Neural crest cell (in vitro differentiated cells): Measurements from ENCODE around the gene KRT72. TPM values are rescaled to one million over a fixed set of nuclear protein-coding genes. Genes with fewer than 3 reads are reported as not detected.

ENCODE experiments used
- DNase-seq: peaks from one replicate; pipeline ENCODE4 v3.0.0; 2021; ENCODE audit warnings: low read depth, mixed read lengths, low spot score
- H3K27ac Mint-ChIP-seq: one replicate; pipeline ENCODE4 v1.8.0; 2021; ENCODE audit warnings: mild to moderate bottlenecking, mixed read lengths; ENCODE audit not compliant: unreplicated experiment
- H3K27me3 Mint-ChIP-seq: 2 replicates; pipeline ENCODE4 v1.8.0; 2021; ENCODE audit warnings: low read depth, mild to moderate bottlenecking, mixed read lengths
- H3K36me3 Mint-ChIP-seq: 2 replicates; pipeline ENCODE4 v1.8.0; 2021; ENCODE audit warnings: low read depth, mild to moderate bottlenecking, mixed read lengths
- H3K4me1 Mint-ChIP-seq: 2 replicates; pipeline ENCODE4 v1.8.0; 2021; ENCODE audit warnings: mixed read lengths
- H3K4me3 Mint-ChIP-seq: one replicate; pipeline ENCODE4 v1.8.0; 2021; ENCODE audit warnings: mild to moderate bottlenecking, mixed read lengths
- H3K9me3 Mint-ChIP-seq: 2 replicates; pipeline ENCODE4 v1.8.0; 2021; ENCODE audit warnings: mixed read lengths
- CTCF ChIP-seq: fragments of 200-600 bp; sonication (generic); conservative IDR thresholded peaks from 2 replicates; pipeline ENCODE4 v1.5.0; 2021; ENCODE audit warnings: antibody characterized with exemption, mild to moderate bottlenecking
- long read RNA-seq: library from polyadenylated mRNA; unstranded; transcript quantifications from one replicate; pipeline ENCODE4 v2.0.0, GENCODE V29; 2020
- total RNA-seq: library from RNA; stranded (reverse); gene quantifications from 2 replicates; pipeline ENCODE4 v1.2.1, GENCODE V29; 2021

KRT72 gene
- not detected in 2 replicates for total RNA-seq
- long read RNA-seq, result 0 reads

- H3K9me3 Mint-ChIP-seq, result no peaks in the 10 kb centered on the region
- no peak for TF ChIP-seq CTCF
- no peak within 1 kb of the TSS for H3K27ac Mint-ChIP-seq
- H3K4me3 Mint-ChIP-seq, result no peak within 1 kb of the TSS
- H3K27me3 Mint-ChIP-seq, result peaks cover 44% of the 10 kb centered on the region
- no peaks in the 10 kb centered on the region for H3K36me3 Mint-ChIP-seq
- no peaks in the 10 kb centered on the region for H3K4me1 Mint-ChIP-seq
- no peak for DNase-seq
These were observed at the start of gene KRT72 for GRCh38 chr12:52600941-52601481. KRT72 (minus strand) TSS chr12:52601463; CDS start chr12:52601452, 11 bp downstream.

- no peak overlapping the region for H3K4me3 Mint-ChIP-seq
- H3K27ac Mint-ChIP-seq, result no peak overlapping the region
- H3K9me3 Mint-ChIP-seq, result no peaks in the 10 kb centered on the region
- peaks cover 9% of the 10 kb centered on the region for H3K4me1 Mint-ChIP-seq
- no peak for TF ChIP-seq CTCF
- peaks cover 27% of the 10 kb centered on the region for H3K27me3 Mint-ChIP-seq
- DNase-seq, result no peak
- no peaks in the 10 kb centered on the region for H3K36me3 Mint-ChIP-seq
These were observed 49.3 kb upstream of the KRT72 start for GRCh38 chr12:52650520-52651081.

GRCh38 chr12:52649066-52649465 lies 47.8 kb upstream of the KRT72 start:
- Mint-ChIP-seq H3K9me3 (no peaks in the 10 kb centered on the region), H3K27ac (peak overlapping the region; percentile 53), H3K36me3 (no peaks in the 10 kb centered on the region), H3K4me1 (peaks cover 9% of the 10 kb centered on the region), H3K4me3 (no peak overlapping the region), H3K27me3 (peaks cover 31% of the 10 kb centered on the region)
- DNase-seq, result no peak
- no peak for TF ChIP-seq CTCF

GRCh38 chr12:52648012-52648550 lies 46.8 kb upstream of the KRT72 start:
- H3K27ac Mint-ChIP-seq, result no peak overlapping the region
- H3K36me3 Mint-ChIP-seq, result no peaks in the 10 kb centered on the region
- no peaks in the 10 kb centered on the region for H3K9me3 Mint-ChIP-seq
- no peak for TF ChIP-seq CTCF
- peaks cover 25% of the 10 kb centered on the region for H3K27me3 Mint-ChIP-seq
- peaks cover 9% of the 10 kb centered on the region for H3K4me1 Mint-ChIP-seq
- H3K4me3 Mint-ChIP-seq, result no peak overlapping the region
- DNase-seq, result no peak

GRCh38 chr12:52647601-52648000 lies 46.3 kb upstream of the KRT72 start:
- no peaks in the 10 kb centered on the region for H3K36me3 Mint-ChIP-seq
- H3K9me3 Mint-ChIP-seq, result no peaks in the 10 kb centered on the region
- no peak overlapping the region for H3K4me3 Mint-ChIP-seq
- H3K27me3 Mint-ChIP-seq, result peaks cover 26% of the 10 kb centered on the region
- peaks cover 9% of the 10 kb centered on the region for H3K4me1 Mint-ChIP-seq
- no peak for DNase-seq
- no peak for TF ChIP-seq CTCF
- H3K27ac Mint-ChIP-seq, result no peak overlapping the region
